Panc1 (cell line): ENCODE measurements around the gene HADH.

Experiments
- TCF7L2 ChIP-seq: IDR thresholded peaks from 2 replicates; pipeline ENCODE4 v1.6.1; 2011; ENCODE audit warnings: mild to moderate bottlenecking, low read depth, low read length, inconsistent platforms
- TF ChIP-seq, protein P1 (sequence below): fragments of 450-650 bp; IDR thresholded peaks from 2 replicates; pipeline ENCODE4 v1.5.1; 2017; ENCODE audit warnings: mild to moderate bottlenecking

- TF ChIP-seq, protein P1, sequence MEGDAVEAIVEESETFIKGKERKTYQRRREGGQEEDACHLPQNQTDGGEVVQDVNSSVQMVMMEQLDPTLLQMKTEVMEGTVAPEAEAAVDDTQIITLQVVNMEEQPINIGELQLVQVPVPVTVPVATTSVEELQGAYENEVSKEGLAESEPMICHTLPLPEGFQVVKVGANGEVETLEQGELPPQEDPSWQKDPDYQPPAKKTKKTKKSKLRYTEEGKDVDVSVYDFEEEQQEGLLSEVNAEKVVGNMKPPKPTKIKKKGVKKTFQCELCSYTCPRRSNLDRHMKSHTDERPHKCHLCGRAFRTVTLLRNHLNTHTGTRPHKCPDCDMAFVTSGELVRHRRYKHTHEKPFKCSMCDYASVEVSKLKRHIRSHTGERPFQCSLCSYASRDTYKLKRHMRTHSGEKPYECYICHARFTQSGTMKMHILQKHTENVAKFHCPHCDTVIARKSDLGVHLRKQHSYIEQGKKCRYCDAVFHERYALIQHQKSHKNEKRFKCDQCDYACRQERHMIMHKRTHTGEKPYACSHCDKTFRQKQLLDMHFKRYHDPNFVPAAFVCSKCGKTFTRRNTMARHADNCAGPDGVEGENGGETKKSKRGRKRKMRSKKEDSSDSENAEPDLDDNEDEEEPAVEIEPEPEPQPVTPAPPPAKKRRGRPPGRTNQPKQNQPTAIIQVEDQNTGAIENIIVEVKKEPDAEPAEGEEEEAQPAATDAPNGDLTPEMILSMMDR, result no peak
- TF ChIP-seq TCF7L2, result no peak
Observed at GRCh38 chr4:107974523-107974922, 15.2 kb upstream of the HADH start.
